ENCODE measurements around the gene NPPC. TPM values are rescaled to one million over a fixed set of nuclear protein-coding genes. Genes with fewer than 3 reads are reported as not detected.

The NPPC gene
- total RNA-seq, 2 donors from 2014 or later = 3.2 TPM; not detected in 1

DNA sequence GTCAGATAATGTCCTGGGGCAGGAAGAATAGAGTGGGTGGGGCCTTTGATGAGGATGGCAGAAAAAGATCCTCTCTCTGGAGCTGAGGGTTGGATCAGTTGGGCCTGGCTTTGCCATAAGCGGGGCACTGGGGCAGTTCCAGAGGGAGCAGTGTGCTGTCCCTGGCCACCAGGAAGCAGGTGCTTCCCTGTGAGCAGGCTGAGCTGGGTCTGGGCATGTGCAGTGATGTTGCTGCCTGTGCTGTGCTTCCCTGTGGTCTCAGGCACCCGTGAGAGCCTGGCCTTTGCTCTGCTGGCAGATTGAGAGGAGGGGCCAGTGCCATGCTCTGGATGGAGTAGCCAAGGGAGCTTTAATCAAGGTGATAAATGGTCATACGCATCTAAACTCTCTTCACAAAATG is 14.6 kb upstream of the NPPC start:
- H3K36me3 ChIP-seq = no peaks in the 10 kb centered on the region
- no peak for DNase-seq
- no peak overlapping the region for H3K4me3 ChIP-seq
- no peak overlapping the region for H3K27ac ChIP-seq
- TF ChIP-seq, protein P1, sequence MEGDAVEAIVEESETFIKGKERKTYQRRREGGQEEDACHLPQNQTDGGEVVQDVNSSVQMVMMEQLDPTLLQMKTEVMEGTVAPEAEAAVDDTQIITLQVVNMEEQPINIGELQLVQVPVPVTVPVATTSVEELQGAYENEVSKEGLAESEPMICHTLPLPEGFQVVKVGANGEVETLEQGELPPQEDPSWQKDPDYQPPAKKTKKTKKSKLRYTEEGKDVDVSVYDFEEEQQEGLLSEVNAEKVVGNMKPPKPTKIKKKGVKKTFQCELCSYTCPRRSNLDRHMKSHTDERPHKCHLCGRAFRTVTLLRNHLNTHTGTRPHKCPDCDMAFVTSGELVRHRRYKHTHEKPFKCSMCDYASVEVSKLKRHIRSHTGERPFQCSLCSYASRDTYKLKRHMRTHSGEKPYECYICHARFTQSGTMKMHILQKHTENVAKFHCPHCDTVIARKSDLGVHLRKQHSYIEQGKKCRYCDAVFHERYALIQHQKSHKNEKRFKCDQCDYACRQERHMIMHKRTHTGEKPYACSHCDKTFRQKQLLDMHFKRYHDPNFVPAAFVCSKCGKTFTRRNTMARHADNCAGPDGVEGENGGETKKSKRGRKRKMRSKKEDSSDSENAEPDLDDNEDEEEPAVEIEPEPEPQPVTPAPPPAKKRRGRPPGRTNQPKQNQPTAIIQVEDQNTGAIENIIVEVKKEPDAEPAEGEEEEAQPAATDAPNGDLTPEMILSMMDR (IDR thresholded peaks at IDR 0.05) = no peak
- H3K9me3 ChIP-seq = no peaks in the 10 kb centered on the region
- H3K27me3 ChIP-seq = no peaks in the 10 kb centered on the region
- intact Hi-C loops (cut with DNase I) = no loop called here
- no peak overlapping the region for H3K9ac ChIP-seq (ENCODE audit: low read depth in 2 of 2, low read length in 2 of 2)
- H3K4me1 ChIP-seq = no peaks in the 10 kb centered on the region

DNA sequence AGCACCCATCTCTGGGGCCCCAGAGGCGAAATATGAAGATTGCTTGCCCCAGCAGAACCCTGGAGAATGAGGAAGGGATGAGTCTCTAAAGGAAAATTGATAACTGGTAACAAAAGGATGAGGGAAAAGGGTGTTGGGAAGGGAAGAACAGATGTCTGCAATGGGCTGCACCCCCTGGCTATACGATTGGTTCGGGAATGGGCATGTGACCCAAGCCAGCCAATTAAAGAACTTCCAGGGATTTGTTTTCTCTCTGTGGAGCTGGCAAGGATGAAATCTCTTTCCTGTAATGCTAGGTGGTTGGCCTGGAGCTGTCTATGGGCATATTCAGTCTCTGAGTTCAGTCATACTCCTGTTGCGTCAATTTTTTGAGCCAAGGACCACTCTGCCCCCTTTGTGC is 12.8 kb upstream of the NPPC start:
- no peaks in the 10 kb centered on the region for H3K36me3 ChIP-seq
- no peak overlapping the region for H3K9ac ChIP-seq (ENCODE audit: low read depth in 2 of 2, low read length in 2 of 2)
- H3K9me3 ChIP-seq = no peaks in the 10 kb centered on the region
- TF ChIP-seq, protein P1 (IDR thresholded peaks at IDR 0.05) = no peak
- DNase-seq = no peak
- no peaks in the 10 kb centered on the region for H3K27me3 ChIP-seq
- no peak overlapping the region for H3K27ac ChIP-seq
- no peaks in the 10 kb centered on the region for H3K4me1 ChIP-seq
- intact Hi-C loops (cut with DNase I) = no loop called here
- no peak overlapping the region for H3K4me3 ChIP-seq

DNA sequence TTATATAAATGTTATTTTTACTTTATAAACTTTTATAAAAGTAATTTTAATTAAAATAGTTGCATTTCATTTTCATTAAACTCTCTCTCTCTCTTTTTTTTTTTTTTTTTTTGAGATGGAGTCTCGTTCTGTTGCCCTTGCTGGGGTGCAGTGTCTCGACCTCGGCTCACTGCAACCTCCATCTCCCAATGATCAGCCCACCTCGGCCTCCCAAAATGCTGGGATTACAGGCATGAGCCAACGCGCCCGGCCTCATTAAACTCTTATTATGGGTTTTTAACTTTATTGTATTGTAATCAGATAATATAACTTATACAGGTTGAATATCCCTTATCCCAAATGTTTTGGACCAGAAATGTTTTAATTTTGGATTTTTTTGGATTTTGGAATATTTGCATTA is 10.9 kb upstream of the NPPC start:
- H3K9ac ChIP-seq (ENCODE audit: low read depth in 2 of 2, low read length in 2 of 2) = no peak overlapping the region
- no peaks in the 10 kb centered on the region for H3K36me3 ChIP-seq
- H3K4me3 ChIP-seq = no peak overlapping the region
- no peak overlapping the region for H3K27ac ChIP-seq
- H3K9me3 ChIP-seq = no peaks in the 10 kb centered on the region
- H3K27me3 ChIP-seq = no peaks in the 10 kb centered on the region
- intact Hi-C loops (cut with DNase I) = no loop called here
- DNase-seq = no peak
- TF ChIP-seq, protein P1 (IDR thresholded peaks at IDR 0.05) = no peak
- no peaks in the 10 kb centered on the region for H3K4me1 ChIP-seq

- H3K27me3 ChIP-seq = no peaks in the 10 kb centered on the region
- no peak overlapping the region for H3K27ac ChIP-seq
- no peak for DNase-seq
- no peaks in the 10 kb centered on the region for H3K9me3 ChIP-seq
- no peaks in the 10 kb centered on the region for H3K36me3 ChIP-seq
- intact Hi-C loops (cut with DNase I) = no loop called here
- no peak overlapping the region for H3K9ac ChIP-seq (ENCODE audit: low read depth in 2 of 2, low read length in 2 of 2)
- no peak overlapping the region for H3K4me3 ChIP-seq
- H3K4me1 ChIP-seq = no peaks in the 10 kb centered on the region
- TF ChIP-seq, protein P1 (IDR thresholded peaks at IDR 0.05) = no peak
Observed at GRCh38 chr2:231936491-231936890, 10.3 kb upstream of the NPPC start.

DNA sequence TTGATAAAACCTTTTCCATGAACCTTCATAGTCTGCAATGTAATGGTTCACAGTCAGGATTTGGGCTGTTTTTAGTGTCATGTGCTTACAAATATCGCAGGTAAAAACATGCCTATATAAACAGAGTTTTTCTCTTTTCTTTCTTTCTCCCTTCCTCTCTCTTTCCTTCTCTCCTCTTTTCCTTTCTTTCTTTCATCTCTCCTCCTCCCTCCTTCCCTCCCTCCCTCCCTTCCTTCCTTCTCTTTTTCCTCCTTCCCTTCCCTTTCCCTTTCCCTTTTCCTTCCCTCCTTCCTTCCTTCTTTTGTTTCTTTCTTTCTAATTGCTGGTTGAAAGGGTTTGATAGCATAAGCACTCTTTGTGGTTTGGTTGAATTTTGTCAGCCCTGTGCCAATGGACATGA is 9.6 kb upstream of the NPPC start:
- Histone ChIP-seq H3K9ac (ENCODE audit: low read depth in 2 of 2, low read length in 2 of 2) (no peak overlapping the region), H3K27me3 (no peaks in the 10 kb centered on the region), H3K4me1 (no peaks in the 10 kb centered on the region), H3K27ac (no peak overlapping the region), H3K36me3 (no peaks in the 10 kb centered on the region), H3K9me3 (no peaks in the 10 kb centered on the region), H3K4me3 (no peak overlapping the region)
- TF ChIP-seq, protein P1 (IDR thresholded peaks at IDR 0.05) = no peak
- intact Hi-C loops (cut with DNase I) = no loop called here
- DNase-seq = no peak

DNA sequence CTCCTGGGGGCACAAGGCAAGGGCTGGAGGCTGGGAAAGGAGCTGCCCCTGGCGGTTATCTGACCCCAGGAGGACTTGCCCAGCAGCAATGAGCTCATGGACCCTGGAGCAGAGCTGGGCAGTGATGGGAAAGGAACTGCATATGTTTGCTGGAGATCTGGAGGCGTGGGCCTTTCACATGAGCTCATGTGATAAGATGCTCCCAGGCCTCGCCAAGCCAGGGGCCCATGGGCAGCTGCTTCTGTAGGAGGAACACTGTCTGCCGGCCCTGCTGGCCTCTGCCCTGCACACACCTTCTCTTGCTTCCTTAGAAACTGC is 9.0 kb upstream of the NPPC start:
- TF ChIP-seq, protein P1 (IDR thresholded peaks at IDR 0.05) = no peak
- Histone ChIP-seq H3K4me1 (no peaks in the 10 kb centered on the region), H3K27me3 (no peaks in the 10 kb centered on the region), H3K36me3 (no peaks in the 10 kb centered on the region), H3K4me3 (no peak overlapping the region), H3K9ac (ENCODE audit: low read depth in 2 of 2, low read length in 2 of 2) (no peak overlapping the region), H3K27ac (no peak overlapping the region), H3K9me3 (no peaks in the 10 kb centered on the region)
- no peak for DNase-seq
- intact Hi-C loops (cut with DNase I) = no loop called here

All from colonic mucosa (tissue), 4 donors.